Thyroid gland (tissue), 4 donors: ENCODE data around the gene CLCF1.

Source experiments
- POLR2A ChIP-seq, 2 donors: fragments of 450-650 bp; IDR thresholded peaks; one replicate each; pipeline ENCODE4 v1.6.1; 2017; ENCODE audit warnings: antibody characterized with exemption in 2 of 2, mild to moderate bottlenecking in 2 of 2, moderate library complexity in 1 of 2
- TF ChIP-seq, protein P1 (sequence below), 6 experiments: fragments of 200-600 bp in 3 of 6; fragments of 450-650 bp in 3 of 6; sonication (generic) in 3 of 6; IDR thresholded peaks; one replicate each; pipeline ENCODE4 v1.5.1; 2016 to 2019; ENCODE audit warnings: antibody characterized with exemption in 6 of 6, mild to moderate bottlenecking in 2 of 6, inconsistent platforms in 1 of 6, moderate library complexity in 1 of 6

DNA sequence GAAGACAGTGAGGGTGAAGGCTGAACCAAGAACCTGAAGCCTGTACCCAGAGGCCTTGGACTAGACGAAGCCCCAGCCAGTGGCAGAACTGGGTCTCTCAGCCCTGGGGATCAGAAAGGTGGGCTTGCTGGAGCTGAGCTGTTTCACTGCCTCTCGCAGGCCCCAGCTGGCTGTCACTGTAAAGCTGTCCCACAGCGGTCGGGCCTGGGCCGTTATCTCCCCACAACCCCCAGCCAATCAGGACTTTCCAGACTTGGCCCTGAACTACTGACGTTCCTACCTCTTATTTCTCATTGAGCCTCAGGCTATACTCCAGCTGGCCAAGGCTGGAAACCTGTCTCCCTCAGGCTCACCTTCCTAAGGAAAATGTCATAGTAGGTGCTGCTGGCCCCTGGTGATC, 24.1 kb upstream of the CLCF1 start:
- TF ChIP-seq, protein P1, sequence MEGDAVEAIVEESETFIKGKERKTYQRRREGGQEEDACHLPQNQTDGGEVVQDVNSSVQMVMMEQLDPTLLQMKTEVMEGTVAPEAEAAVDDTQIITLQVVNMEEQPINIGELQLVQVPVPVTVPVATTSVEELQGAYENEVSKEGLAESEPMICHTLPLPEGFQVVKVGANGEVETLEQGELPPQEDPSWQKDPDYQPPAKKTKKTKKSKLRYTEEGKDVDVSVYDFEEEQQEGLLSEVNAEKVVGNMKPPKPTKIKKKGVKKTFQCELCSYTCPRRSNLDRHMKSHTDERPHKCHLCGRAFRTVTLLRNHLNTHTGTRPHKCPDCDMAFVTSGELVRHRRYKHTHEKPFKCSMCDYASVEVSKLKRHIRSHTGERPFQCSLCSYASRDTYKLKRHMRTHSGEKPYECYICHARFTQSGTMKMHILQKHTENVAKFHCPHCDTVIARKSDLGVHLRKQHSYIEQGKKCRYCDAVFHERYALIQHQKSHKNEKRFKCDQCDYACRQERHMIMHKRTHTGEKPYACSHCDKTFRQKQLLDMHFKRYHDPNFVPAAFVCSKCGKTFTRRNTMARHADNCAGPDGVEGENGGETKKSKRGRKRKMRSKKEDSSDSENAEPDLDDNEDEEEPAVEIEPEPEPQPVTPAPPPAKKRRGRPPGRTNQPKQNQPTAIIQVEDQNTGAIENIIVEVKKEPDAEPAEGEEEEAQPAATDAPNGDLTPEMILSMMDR (IDR thresholded peaks at IDR 0.05) = no peak
- TF ChIP-seq POLR2A (IDR thresholded peaks at IDR 0.05) = no peak
